GM12878 (cell line): ENCODE measurements around the gene GFRA3. TPM values are rescaled to one million over a fixed set of nuclear protein-coding genes. Genes with fewer than 3 reads are reported as not detected.

Source experiments
- ATAC-seq: fragments of 200-7000 bp; cut with Tn5 transposase; 3 replicates; pipeline ENCODE4 v1.9.1; 2020; ENCODE audit warnings: mild to moderate bottlenecking, moderate library complexity
- BruUV-seq: library from RNA; stranded (reverse); fragments of 400-500 nt; replicated peaks from 2 replicates; lab custom pipeline; 2021; lab: Mats Ljungman, UMichigan
- CTCF ChIA-PET: fragments of 300-600 bp; sonication (Branson Sonifier 250); formaldehyde crosslinking; extraction: SDS; loops from one replicate; lab custom pipeline; 2021; ENCODE audit warnings: inconsistent platforms; lab: Yijun Ruan, JAX
- POLR2A ChIA-PET: fragments of 350-600 bp; formaldehyde crosslinking; extraction: SDS; loops from one replicate; lab custom pipeline; 2021; ENCODE audit warnings: inconsistent platforms; lab: Charles Lee
- RAD21 ChIA-PET: fragments of 300-600 bp; sonication (Branson Sonifier 250); formaldehyde crosslinking; loops from one replicate; lab custom pipeline; 2023; ENCODE audit warnings: antibody characterized with exemption; ENCODE audit not compliant: unreplicated experiment; lab: Charles Lee
- SMC1A ChIA-PET: fragments of 300-600 bp; sonication (Branson Sonifier 250); formaldehyde crosslinking; loops from one replicate; lab custom pipeline; 2023; ENCODE audit not compliant: unreplicated experiment, uncharacterized antibody; lab: Charles Lee
- DNase-seq: peaks from one replicate; pipeline ENCODE4 v3.0.0-alpha.2; 2011; ENCODE audit warnings: low read depth, low spot score
- FAIRE-seq: peaks from 3 replicates; lab custom pipeline; 2011; peaks lifted over from hg19 to GRCh38; lab: Jason Lieb, UNC
- H2AFZ ChIP-seq: 2 replicates; pipeline ENCODE4 v1.6.0; 2011; ENCODE audit warnings: low read depth, low read length, control low read depth; ENCODE audit not compliant: control insufficient read depth
- H3K27ac ChIP-seq: 2 replicates; pipeline ENCODE4 v1.5.1; 2011; ENCODE audit warnings: control low read depth; ENCODE audit not compliant: control insufficient read depth, insufficient read depth
- H3K27me3 ChIP-seq, 2 experiments: replicated peaks in 1 of 2; 2 replicates each; pipeline versions ENCODE4 v1.6.0 to v1.6.1; 2011; ENCODE audit warnings: low read length in 1 of 2; ENCODE audit not compliant: control insufficient read depth in 2 of 2, insufficient read depth in 2 of 2
- H3K36me3 ChIP-seq, 2 experiments: 2 replicates each; pipeline ENCODE4 v1.5.1; 2011; ENCODE audit warnings: low read length in 1 of 2; ENCODE audit not compliant: control insufficient read depth in 2 of 2, insufficient read depth in 2 of 2
- H3K4me1 ChIP-seq: 2 replicates; pipeline ENCODE4 v1.6.1; 2011; ENCODE audit warnings: mild to moderate bottlenecking, low read length, moderate library complexity, mixed read lengths; ENCODE audit not compliant: control insufficient read depth, insufficient read depth
- H3K4me2 ChIP-seq: 2 replicates; pipeline ENCODE4 v1.6.0; 2011; ENCODE audit warnings: control low read depth; ENCODE audit not compliant: control insufficient read depth, insufficient read depth
- H3K4me3 ChIP-seq: fragments of 200-600 bp; sonication (generic); 2 replicates; pipeline ENCODE4 v1.5.1; 2016
- H3K79me2 ChIP-seq: 2 replicates; pipeline ENCODE4 v1.6.0; 2011; ENCODE audit warnings: low read length; ENCODE audit not compliant: control insufficient read depth, insufficient read depth
- H3K9ac ChIP-seq: 2 replicates; pipeline ENCODE4 v1.8.0; 2011; ENCODE audit warnings: low read length, control low read depth, mixed read lengths; ENCODE audit not compliant: control insufficient read depth, insufficient read depth
- H3K9me3 ChIP-seq: replicated peaks from 3 replicates; pipeline ENCODE4 v1.5.1; 2011; ENCODE audit warnings: mild to moderate bottlenecking, low read length; ENCODE audit not compliant: control insufficient read depth, insufficient read depth
- H4K20me1 ChIP-seq: 2 replicates; pipeline ENCODE4 v1.6.0; 2011; ENCODE audit not compliant: control insufficient read depth, insufficient read depth
- CHD2 ChIP-seq: IDR thresholded peaks from 2 replicates; pipeline ENCODE4 v1.6.1; 2011; ENCODE audit warnings: low read depth, low read length, improper control_type of control experiment, borderline replicate concordance
- HDGF ChIP-seq: fragments of 450-650 bp; IDR thresholded peaks from 2 replicates; pipeline ENCODE4 v1.6.1; 2016; ENCODE audit warnings: antibody characterized with exemption
- NFXL1 ChIP-seq: fragments of 450-650 bp; IDR thresholded peaks from 2 replicates; pipeline ENCODE4 v1.6.1; 2017; ENCODE audit warnings: antibody characterized with exemption, mild to moderate bottlenecking, borderline replicate concordance
- SIX5 ChIP-seq: IDR thresholded peaks from 2 replicates; pipeline ENCODE4 v1.6.1; 2011; ENCODE audit warnings: mild to moderate bottlenecking, low read depth, low read length, moderate library complexity; ENCODE audit not compliant: severe bottlenecking
- ZNF217 ChIP-seq: fragments of 450-650 bp; IDR thresholded peaks from 2 replicates; pipeline ENCODE4 v1.6.1; 2017; ENCODE audit warnings: antibody characterized with exemption, mild to moderate bottlenecking
- ZNF24 ChIP-seq: fragments of 450-650 bp; IDR thresholded peaks from 2 replicates; pipeline ENCODE4 v1.6.1; 2017; ENCODE audit warnings: antibody characterized with exemption, mild to moderate bottlenecking
- WGBS: methylation state at CpG from one replicate; pipeline ENCODE4 v1.1.6; 2016; ENCODE audit warnings: low lambda C conversion rate; ENCODE audit not compliant: insufficient replicate concordance, insufficient coverage; ENCODE audit errors: missing lambda C conversion rate; 5-methylcytosine and 5-hydroxymethylcytosine counted together
- in situ Hi-C: fragments of 300-500 bp; cut with MboI; formaldehyde crosslinking; loops from 9 replicates; pipeline ENCODE4 v1.14.3; 2018; ENCODE audit warnings: mixed read lengths
- intact Hi-C: fragments of 100-400 bp; cut with micrococcal nuclease; formaldehyde crosslinking; loops from one replicate; pipeline ENCODE4 v1.14.2; 2022; ENCODE audit not compliant: unreplicated experiment
- polyA plus RNA-seq, 11 experiments: library from polyadenylated mRNA; depleted of rRNA in 4 of 11; unstranded in 6 of 11; stranded (reverse) in 5 of 11; fragments of >200 nt; fragmentation: Nextera tagmentation in 4 of 11; fragmentation: Illumina TruSeq in 1 of 11; extraction: Ambion mirVana in 4 of 11; extraction: Trizol in 1 of 11; gene quantifications; 1 replicate in 1 of 11; 2 replicates in 10 of 11; pipeline versions ENCODE4 v1.2.1 to v1.2.3, GENCODE V29; 2011 to 2016; ENCODE audit warnings: inconsistent platforms in 2 of 11, missing spikeins in 2 of 11, low read depth in 1 of 11
- total RNA-seq, 4 experiments: library from RNA; depleted of rRNA in 3 of 4; stranded (reverse); fragments of >200 nt in 3 of 4; fragmentation: Illumina TruSeq in 1 of 4; extraction: Trizol in 1 of 4; gene quantifications; 2 replicates each; pipeline versions ENCODE4 v1.2.1 to v1.2.3, GENCODE V29; 2013 to 2021
- TF ChIP-seq, protein P1 (sequence below): fragments of 450-650 bp; IDR thresholded peaks from 2 replicates; pipeline ENCODE4 v1.6.1; 2017; ENCODE audit warnings: mild to moderate bottlenecking, moderate library complexity

The GFRA3 gene
- total and polyA plus RNA-seq, 10 of the 15 experiments (the other 5 are each of a cell fraction or from before 2014, with no cell fraction given): 0.06 to 0.10 (median 0.08) TPM; not detected in 7

DNA sequence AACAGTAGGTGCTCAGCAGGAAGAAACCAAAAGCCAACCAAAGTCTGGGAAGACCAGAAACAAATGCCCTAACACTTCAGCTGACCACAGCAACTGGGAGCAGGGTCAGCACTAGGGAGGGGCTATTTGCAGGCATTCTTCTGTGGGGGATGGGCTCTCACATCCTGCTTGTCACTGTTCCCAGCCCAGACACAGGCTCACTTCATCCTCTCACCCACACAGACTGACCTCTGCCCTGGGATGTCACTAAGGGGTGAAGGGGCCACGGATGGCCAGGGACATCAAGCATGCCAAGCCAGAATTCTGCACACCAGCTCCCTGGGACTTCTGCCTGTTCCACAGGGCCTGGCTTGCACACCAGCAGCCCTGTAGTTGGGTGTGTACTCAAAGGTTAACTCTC, 28.7 kb downstream of the GFRA3 start:
- Histone ChIP-seq H3K4me1 (peaks cover 10% of the 10 kb centered on the region), H3K36me3 (no peaks in the 10 kb centered on the region)
- TF ChIP-seq ZNF217: no peak
- no peak for TF ChIP-seq HDGF
- no peak for TF ChIP-seq ZNF24
- TF ChIP-seq SIX5: no peak
- TF ChIP-seq, protein P1, sequence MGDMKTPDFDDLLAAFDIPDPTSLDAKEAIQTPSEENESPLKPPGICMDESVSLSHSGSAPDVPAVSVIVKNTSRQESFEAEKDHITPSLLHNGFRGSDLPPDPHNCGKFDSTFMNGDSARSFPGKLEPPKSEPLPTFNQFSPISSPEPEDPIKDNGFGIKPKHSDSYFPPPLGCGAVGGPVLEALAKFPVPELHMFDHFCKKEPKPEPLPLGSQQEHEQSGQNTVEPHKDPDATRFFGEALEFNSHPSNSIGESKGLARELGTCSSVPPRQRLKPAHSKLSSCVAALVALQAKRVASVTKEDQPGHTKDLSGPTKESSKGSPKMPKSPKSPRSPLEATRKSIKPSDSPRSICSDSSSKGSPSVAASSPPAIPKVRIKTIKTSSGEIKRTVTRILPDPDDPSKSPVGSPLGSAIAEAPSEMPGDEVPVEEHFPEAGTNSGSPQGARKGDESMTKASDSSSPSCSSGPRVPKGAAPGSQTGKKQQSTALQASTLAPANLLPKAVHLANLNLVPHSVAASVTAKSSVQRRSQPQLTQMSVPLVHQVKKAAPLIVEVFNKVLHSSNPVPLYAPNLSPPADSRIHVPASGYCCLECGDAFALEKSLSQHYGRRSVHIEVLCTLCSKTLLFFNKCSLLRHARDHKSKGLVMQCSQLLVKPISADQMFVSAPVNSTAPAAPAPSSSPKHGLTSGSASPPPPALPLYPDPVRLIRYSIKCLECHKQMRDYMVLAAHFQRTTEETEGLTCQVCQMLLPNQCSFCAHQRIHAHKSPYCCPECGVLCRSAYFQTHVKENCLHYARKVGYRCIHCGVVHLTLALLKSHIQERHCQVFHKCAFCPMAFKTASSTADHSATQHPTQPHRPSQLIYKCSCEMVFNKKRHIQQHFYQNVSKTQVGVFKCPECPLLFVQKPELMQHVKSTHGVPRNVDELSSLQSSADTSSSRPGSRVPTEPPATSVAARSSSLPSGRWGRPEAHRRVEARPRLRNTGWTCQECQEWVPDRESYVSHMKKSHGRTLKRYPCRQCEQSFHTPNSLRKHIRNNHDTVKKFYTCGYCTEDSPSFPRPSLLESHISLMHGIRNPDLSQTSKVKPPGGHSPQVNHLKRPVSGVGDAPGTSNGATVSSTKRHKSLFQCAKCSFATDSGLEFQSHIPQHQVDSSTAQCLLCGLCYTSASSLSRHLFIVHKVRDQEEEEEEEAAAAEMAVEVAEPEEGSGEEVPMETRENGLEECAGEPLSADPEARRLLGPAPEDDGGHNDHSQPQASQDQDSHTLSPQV: no peak
- TF ChIP-seq NFXL1: no peak
- TF ChIP-seq CHD2: no peak
- TF ChIP-seq, all 136 proteins: peak for 0
- intact Hi-C loops: no loop called here
- Histone ChIP-seq H3K4me2 (no peak overlapping the region), H4K20me1 (no peaks in the 10 kb centered on the region), H3K9me3 (no peaks in the 10 kb centered on the region; the same call in 2 of the 3 replicates), H3K9ac (no peak overlapping the region), H3K4me3 (no peak overlapping the region), H3K27ac (no peak overlapping the region), H3K79me2 (no peaks in the 10 kb centered on the region), H2AFZ (no peak overlapping the region), H3K27me3 (peaks cover 6 to 12% of the 10 kb centered on the region in 2 experiments)
- ATAC-seq: no peak
- ChIA-PET SMC1A (interaction anchor here (1.0 kb wide), 1 partner anchor 109 kb away, joined by 3 read pairs; no protein-coding TSS in a partner anchor), POLR2A (interaction anchor here (0.6 kb wide), 1 partner anchor 18 kb away, joined by 3 read pairs; no protein-coding TSS in a partner anchor), CTCF (no interaction called here), RAD21 (no interaction called here)
- WGBS: 0% methylated on average over 1 of the region's 1 CpG
- no peak for DNase-seq
- in situ Hi-C loops: no loop called here
- FAIRE-seq: no peak
- BruUV-seq: no TSS peak
